GM10266 (cell line): ENCODE measurements around the gene LRRC2.
"Not testable (repeated sequence)": the region's sequence is repeated elsewhere in the genome, so short reads cannot be mapped to it uniquely, and the experiment has no call there.

Experiments
- DNase-seq: peaks from one replicate; pipeline ENCODE4 v3.0.0; 2012; ENCODE audit errors: extremely low spot score
- CTCF ChIP-seq: IDR thresholded peaks from 2 replicates; pipeline ENCODE4 v1.5.1; 2012; ENCODE audit warnings: mild to moderate bottlenecking, low read depth; ENCODE audit not compliant: control insufficient read depth, insufficient read depth; ENCODE audit errors: missing control alignments

Gene LRRC2

GRCh38 chr3:46579756-46580286, 13.7 kb upstream of the LRRC2 start:
- TF ChIP-seq CTCF = no peak
- DNase-seq = no peak

GRCh38 chr3:46578973-46579755, 13.1 kb upstream of the LRRC2 start:
- no peak for TF ChIP-seq CTCF
- no peak for DNase-seq

- DNase-seq = not testable (repeated sequence)
Observed at GRCh38 chr3:46577580-46578249, 11.6 kb upstream of the LRRC2 start.

- no peak for TF ChIP-seq CTCF
- no peak for DNase-seq
Observed at GRCh38 chr3:46576879-46577278, 10.8 kb upstream of the LRRC2 start.

GRCh38 chr3:46576386-46576785, 10.3 kb upstream of the LRRC2 start:
- no peak for DNase-seq
- no peak for TF ChIP-seq CTCF

GRCh38 chr3:46575577-46576222, 9.6 kb upstream of the LRRC2 start:
- TF ChIP-seq CTCF = no peak
- no peak for DNase-seq

- TF ChIP-seq CTCF = no peak
- DNase-seq = no peak
Observed at GRCh38 chr3:46574881-46575576, 8.9 kb upstream of the LRRC2 start.
